HepG2 (cell line): Measurements from ENCODE around the gene KLHL8. TPM values are rescaled to one million over a fixed set of nuclear protein-coding genes. Genes with fewer than 3 reads are reported as not detected.

Source experiments
- ATAC-seq: fragments of 200-7000 bp; cut with Tn5 transposase; 3 replicates; pipeline ENCODE4 v1.9.1; 2020; ENCODE audit warnings: mild to moderate bottlenecking, moderate library complexity
- BruUV-seq: library from RNA; stranded (reverse); fragments of 400-500 nt; replicated peaks from 2 replicates; lab custom pipeline; 2021; lab: Mats Ljungman, UMichigan
- CTCF ChIA-PET: fragments of 300-600 bp; formaldehyde crosslinking; extraction: SDS; loops from one replicate; lab custom pipeline; 2021; ENCODE audit warnings: low total read pairs, inconsistent platforms, low intra/inter-chr PET ratio; lab: Yijun Ruan, JAX
- POLR2A ChIA-PET: fragments of 350-600 bp; sonication (Branson Sonifier 250); formaldehyde crosslinking; loops from one replicate; lab custom pipeline; 2020; ENCODE audit warnings: antibody characterized with exemption, inconsistent platforms; lab: Yijun Ruan, JAX
- DNase-seq: peaks from one replicate; pipeline ENCODE4 v3.0.0-alpha.2; 2015; ENCODE audit warnings: low spot score
- FAIRE-seq: peaks from 3 replicates; lab custom pipeline; 2011; peaks lifted over from hg19 to GRCh38; lab: Jason Lieb, UNC
- H2AFZ ChIP-seq: one replicate; pipeline ENCODE4 v1.6.1; 2011; ENCODE audit warnings: low read length, inconsistent platforms
- H3K27ac ChIP-seq: fragments of 300-600 bp; 3 replicates; pipeline ENCODE4 v1.8.0; 2011; ENCODE audit warnings: mixed run types, mild to moderate bottlenecking, mixed read lengths, low read length, inconsistent platforms; ENCODE audit not compliant: insufficient read depth; ENCODE audit errors: extremely low read length
- H3K27me3 ChIP-seq, 2 experiments: fragments of 200-600 bp in 1 of 2; 2 replicates in 1 of 2; 3 replicates in 1 of 2; pipeline versions ENCODE4 v1.6.0 to v1.8.0; 2011; ENCODE audit warnings: low read length in 2 of 2, mild to moderate bottlenecking in 2 of 2, moderate library complexity in 2 of 2, inconsistent platforms in 1 of 2; ENCODE audit not compliant: insufficient read depth in 2 of 2, control insufficient read depth in 1 of 2
- H3K36me3 ChIP-seq, 2 experiments: fragments of 200-600 bp in 1 of 2; replicated peaks in 1 of 2; 2 replicates in 1 of 2; 3 replicates in 1 of 2; pipeline versions ENCODE4 v1.5.1 to v1.8.0; 2011; ENCODE audit warnings: low read length in 2 of 2, inconsistent platforms in 1 of 2; ENCODE audit not compliant: insufficient read depth in 2 of 2, control insufficient read depth in 1 of 2
- H3K4me1 ChIP-seq: 2 replicates; pipeline ENCODE4 v1.5.1; 2012; ENCODE audit warnings: low read length, inconsistent platforms; ENCODE audit not compliant: insufficient read depth
- H3K4me2 ChIP-seq: 2 replicates; pipeline ENCODE4 v1.6.0; 2011; ENCODE audit warnings: low read depth, low read length, inconsistent platforms
- H3K4me3 ChIP-seq, 3 experiments: fragments of 200-600 bp in 1 of 3; sonication (generic), shearing (Covaris generic) in 1 of 3; replicated peaks in 1 of 3; 2 replicates each; pipeline ENCODE4 v1.5.1; 2011 to 2016; ENCODE audit warnings: low read length in 3 of 3, inconsistent platforms in 2 of 3, low read depth in 2 of 3, mild to moderate bottlenecking in 2 of 3, control low read depth in 1 of 3, mixed read lengths in 1 of 3; ENCODE audit not compliant: insufficient read depth in 1 of 3
- H3K79me2 ChIP-seq: one replicate; pipeline ENCODE4 v1.6.1; 2011; ENCODE audit warnings: low read length, inconsistent platforms; ENCODE audit not compliant: insufficient read depth
- H3K9ac ChIP-seq: 2 replicates; pipeline ENCODE4 v1.6.0; 2011; ENCODE audit warnings: mild to moderate bottlenecking, low read depth, low read length, inconsistent platforms; ENCODE audit not compliant: insufficient read depth
- H3K9me3 ChIP-seq: 2 replicates; pipeline ENCODE4 v1.5.1; 2012; ENCODE audit warnings: mild to moderate bottlenecking, low read length
- H4K20me1 ChIP-seq: 2 replicates; pipeline ENCODE4 v1.6.0; 2011; ENCODE audit warnings: inconsistent platforms, mild to moderate bottlenecking, low read length, moderate library complexity; ENCODE audit not compliant: insufficient read depth
- ETV6 ChIP-seq: sonication (generic); formaldehyde crosslinking; conservative IDR thresholded peaks from 2 replicates; pipeline ENCODE4 v1.4.0; 2020; ENCODE audit warnings: missing genetic modification reagents
- MAFK ChIP-seq, 2 experiments: IDR thresholded peaks in 1 of 2; conservative IDR thresholded peaks in 1 of 2; 2 replicates each; pipeline ENCODE4 v1.6.1; 2011; ENCODE audit warnings: improper control_type of control experiment in 2 of 2, low read length in 2 of 2
- MTA1 ChIP-seq: sonication (generic); formaldehyde crosslinking; IDR thresholded peaks from 2 replicates; pipeline ENCODE4 v1.4.0; 2020; ENCODE audit warnings: missing genetic modification reagents, mild to moderate bottlenecking, borderline replicate concordance
- SALL1 ChIP-seq: sonication (generic); formaldehyde crosslinking; IDR thresholded peaks from 2 replicates; pipeline ENCODE4 v1.8.0; 2022; ENCODE audit warnings: mild to moderate bottlenecking, missing genetic modification reagents
- SETDB1 ChIP-seq: sonication (generic); formaldehyde crosslinking; IDR thresholded peaks from 2 replicates; pipeline ENCODE4 v1.5.1; 2020; ENCODE audit warnings: missing genetic modification reagents, mild to moderate bottlenecking, borderline replicate concordance
- TAF1 ChIP-seq: sonication (generic); formaldehyde crosslinking; IDR thresholded peaks from 2 replicates; pipeline ENCODE4 v1.4.0; 2020; ENCODE audit warnings: missing genetic modification reagents
- ZNF10 ChIP-seq: sonication (generic); formaldehyde crosslinking; IDR thresholded peaks from 2 replicates; pipeline ENCODE4 v1.4.0; 2020; ENCODE audit warnings: mild to moderate bottlenecking, low read depth, missing genetic modification reagents, borderline replicate concordance
- ZNF557 ChIP-seq: sonication (generic); formaldehyde crosslinking; IDR thresholded peaks from 2 replicates; pipeline ENCODE4 v1.4.0; 2020; ENCODE audit warnings: missing genetic modification reagents
- ZNF577 ChIP-seq: sonication (generic); formaldehyde crosslinking; IDR thresholded peaks from 2 replicates; pipeline ENCODE4 v1.4.0; 2020; ENCODE audit warnings: mild to moderate bottlenecking, low read depth, missing genetic modification reagents, borderline replicate concordance
- ZNF674 ChIP-seq: sonication (generic); formaldehyde crosslinking; IDR thresholded peaks from 2 replicates; pipeline ENCODE4 v1.5.0; 2020; ENCODE audit warnings: low read depth, mild to moderate bottlenecking, missing genetic modification reagents
- ZNF737 ChIP-seq: sonication (generic); formaldehyde crosslinking; IDR thresholded peaks from 2 replicates; pipeline ENCODE4 v1.5.0; 2020; ENCODE audit warnings: missing genetic modification reagents, mild to moderate bottlenecking, borderline replicate concordance
- ZNF746 ChIP-seq: sonication (generic); formaldehyde crosslinking; IDR thresholded peaks from 2 replicates; pipeline ENCODE4 v1.8.0; 2022; ENCODE audit warnings: mild to moderate bottlenecking, missing genetic modification reagents
- WGBS: methylation state at CpG from one replicate; pipeline ENCODE4 v1.1.6; 2017; ENCODE audit warnings: low lambda C conversion rate; 5-methylcytosine and 5-hydroxymethylcytosine counted together
- in situ Hi-C: cut with HindIII; loops from 2 replicates; pipeline ENCODE4 v1.10.0; 2017; ENCODE audit warnings: low pct_unique_long_range_greater_than_20kb; ENCODE audit not compliant: extremely low pct_ligation_motif_present
- intact Hi-C: fragments of 100-400 bp; cut with micrococcal nuclease; formaldehyde crosslinking; loops from one replicate; pipeline ENCODE4 v1.10.0; 2022; ENCODE audit not compliant: unreplicated experiment
- polyA plus RNA-seq, 8 experiments: library from polyadenylated mRNA; depleted of rRNA in 3 of 8; stranded (reverse) in 7 of 8; unstranded in 1 of 8; fragments of >200 nt; fragmentation: Illumina TruSeq in 4 of 8; extraction: Trizol in 4 of 8; gene quantifications; 2 replicates each; pipeline versions ENCODE4 v1.2.1 to v1.2.3, GENCODE V29; 2011 to 2016; ENCODE audit warnings: low read depth in 4 of 8, missing spikeins in 1 of 8, mixed read lengths in 1 of 8; ENCODE audit not compliant: insufficient read depth in 1 of 8
- total RNA-seq, 5 experiments: library from RNA; depleted of rRNA; stranded (reverse); fragments of >200 nt; fragmentation: Illumina TruSeq; extraction: Trizol; gene quantifications; 2 replicates each; pipeline ENCODE4 v1.2.3, GENCODE V29; 2016; ENCODE audit warnings: low read depth in 1 of 5
- TF ChIP-seq, protein P1 (sequence below): sonication (generic); formaldehyde crosslinking; IDR thresholded peaks from 2 replicates; pipeline ENCODE4 v1.4.0; 2020; ENCODE audit warnings: missing genetic modification reagents, borderline replicate concordance
- TF ChIP-seq, protein P2 (sequence below): IDR thresholded peaks from 2 replicates; pipeline ENCODE4 v1.6.1; 2018; ENCODE audit warnings: missing genetic modification reagents
- TF ChIP-seq, protein P3 (sequence below): sonication (generic); formaldehyde crosslinking; IDR thresholded peaks from 2 replicates; pipeline ENCODE4 v1.5.0; 2020; ENCODE audit warnings: missing genetic modification reagents, mild to moderate bottlenecking, borderline replicate concordance

KLHL8 gene
- total and polyA plus RNA-seq, 2 of the 13 experiments (the other 11 are each of a cell fraction or from before 2014, with no cell fraction given), result 2.8 to 11.7 TPM

DNA sequence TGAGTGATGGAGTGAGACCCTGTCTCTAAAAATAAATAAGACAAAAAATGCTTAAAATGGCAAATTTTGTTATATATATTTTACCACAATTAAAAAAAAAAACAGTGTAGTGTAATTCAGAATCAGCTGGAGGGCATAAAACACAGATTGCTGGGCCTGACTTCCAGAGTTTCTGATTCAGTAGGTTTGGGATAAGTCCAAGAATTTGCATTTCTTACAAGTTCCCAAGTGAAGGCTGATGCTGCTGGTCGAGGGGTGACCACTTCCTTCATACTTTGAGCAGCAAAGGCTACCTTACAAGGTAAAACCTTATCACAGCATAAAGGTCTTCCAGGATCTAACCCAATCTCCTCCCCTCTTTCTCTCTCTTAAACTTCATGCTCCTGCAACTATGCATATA, 40.7 kb downstream of the KLHL8 start:
- FAIRE-seq, result no peak

DNA sequence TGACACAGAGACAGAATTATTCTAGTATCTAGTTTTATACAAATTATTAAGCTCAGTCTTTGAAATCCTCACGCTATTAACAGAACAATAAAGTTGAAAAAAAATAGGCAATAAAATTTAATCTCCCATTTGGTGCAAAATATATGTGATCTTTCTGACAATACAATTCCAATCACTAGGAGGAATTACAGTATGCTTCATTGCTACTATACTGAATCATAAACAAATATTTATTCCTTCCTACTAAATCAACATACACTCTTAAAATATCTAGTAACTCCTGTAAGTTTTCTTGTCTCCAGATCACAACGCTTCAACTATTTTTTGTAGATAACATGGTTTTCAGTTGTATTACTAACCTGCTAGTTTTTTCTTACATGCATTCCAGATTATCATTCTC, 45.7 kb downstream of the KLHL8 start:
- no peak for FAIRE-seq
- H3K27me3 ChIP-seq, result no peaks in the 10 kb centered on the region

More for the DNA sequence above, 40.7 kb downstream of the KLHL8 start:
- no peaks in the 10 kb centered on the region for H3K79me2 ChIP-seq
- no peak overlapping the region for H3K4me3 ChIP-seq
- CTCF ChIA-PET, result no interaction called here
- H3K4me2 ChIP-seq, result no peak overlapping the region
- TF ChIP-seq ZNF577 (CRISPR knock-in tag) (no peak), ZNF746 (CRISPR knock-in tag) (no peak), ZNF10 (CRISPR knock-in tag) (no peak), TAF1 (no peak), MTA1 (no peak), ETV6 (CRISPR knock-in tag) (no peak)
- TF ChIP-seq, protein P1, sequence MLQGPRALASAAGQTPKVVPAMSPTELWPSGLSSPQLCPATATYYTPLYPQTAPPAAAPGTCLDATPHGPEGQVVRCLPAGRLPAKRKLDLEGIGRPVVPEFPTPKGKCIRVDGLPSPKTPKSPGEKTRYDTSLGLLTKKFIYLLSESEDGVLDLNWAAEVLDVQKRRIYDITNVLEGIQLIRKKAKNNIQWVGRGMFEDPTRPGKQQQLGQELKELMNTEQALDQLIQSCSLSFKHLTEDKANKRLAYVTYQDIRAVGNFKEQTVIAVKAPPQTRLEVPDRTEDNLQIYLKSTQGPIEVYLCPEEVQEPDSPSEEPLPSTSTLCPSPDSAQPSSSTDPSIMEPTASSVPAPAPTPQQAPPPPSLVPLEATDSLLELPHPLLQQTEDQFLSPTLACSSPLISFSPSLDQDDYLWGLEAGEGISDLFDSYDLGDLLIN (CRISPR knock-in tag), result no peak
- TF ChIP-seq, protein P2, sequence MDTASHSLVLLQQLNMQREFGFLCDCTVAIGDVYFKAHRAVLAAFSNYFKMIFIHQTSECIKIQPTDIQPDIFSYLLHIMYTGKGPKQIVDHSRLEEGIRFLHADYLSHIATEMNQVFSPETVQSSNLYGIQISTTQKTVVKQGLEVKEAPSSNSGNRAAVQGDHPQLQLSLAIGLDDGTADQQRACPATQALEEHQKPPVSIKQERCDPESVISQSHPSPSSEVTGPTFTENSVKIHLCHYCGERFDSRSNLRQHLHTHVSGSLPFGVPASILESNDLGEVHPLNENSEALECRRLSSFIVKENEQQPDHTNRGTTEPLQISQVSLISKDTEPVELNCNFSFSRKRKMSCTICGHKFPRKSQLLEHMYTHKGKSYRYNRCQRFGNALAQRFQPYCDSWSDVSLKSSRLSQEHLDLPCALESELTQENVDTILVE, result no peak
- in situ Hi-C loops, result no loop called here
- no peaks in the 10 kb centered on the region for H3K27me3 ChIP-seq
- POLR2A ChIA-PET, result no interaction called here
- 56% methylated on average over 1 of the region's 1 CpG for WGBS
- intact Hi-C loops, result no loop called here
- no peak overlapping the region for H2AFZ ChIP-seq
- H3K4me1 ChIP-seq, result no peaks in the 10 kb centered on the region
- BruUV-seq, result no TSS peak
- ATAC-seq (no peak), DNase-seq (no peak)
- H3K36me3 ChIP-seq, result no peaks in the 10 kb centered on the region
- no peak overlapping the region for H3K9ac ChIP-seq
- H3K27ac ChIP-seq, result no peak overlapping the region
- no peaks in the 10 kb centered on the region for H4K20me1 ChIP-seq
- H3K9me3 ChIP-seq, result no peaks in the 10 kb centered on the region

More for the DNA sequence above, 45.7 kb downstream of the KLHL8 start:
- no TSS peak for BruUV-seq
- intact Hi-C loops (no loop called here), in situ Hi-C loops (no loop called here)
- H3K9ac ChIP-seq, result no peak overlapping the region
- DNase-seq (no peak), ATAC-seq (no peak)
- ChIA-PET CTCF (no interaction called here), POLR2A (no interaction called here)
- 98% methylated on average over 2 of the region's 2 CpGs for WGBS
- H2AFZ ChIP-seq, result no peak overlapping the region
- peaks cover 8% of the 10 kb centered on the region for H3K4me1 ChIP-seq
- H3K9me3 ChIP-seq, result no peaks in the 10 kb centered on the region
- H3K4me3 ChIP-seq, result no peak overlapping the region
- H3K27ac ChIP-seq, result no peak overlapping the region
- no peaks in the 10 kb centered on the region for H4K20me1 ChIP-seq
- TF ChIP-seq SETDB1 (CRISPR knock-in tag) (no peak), SALL1 (CRISPR knock-in tag) (no peak), ZNF674 (no peak), ZNF737 (CRISPR knock-in tag) (no peak), MAFK (conservative IDR thresholded peaks at IDR 0.05 in 1 of 2, IDR thresholded peaks at IDR 0.05 in 1 of 2; ENCODE audit: low read length in 2 of 2) (no peak), ZNF557 (CRISPR knock-in tag) (no peak)
- TF ChIP-seq, protein P3, sequence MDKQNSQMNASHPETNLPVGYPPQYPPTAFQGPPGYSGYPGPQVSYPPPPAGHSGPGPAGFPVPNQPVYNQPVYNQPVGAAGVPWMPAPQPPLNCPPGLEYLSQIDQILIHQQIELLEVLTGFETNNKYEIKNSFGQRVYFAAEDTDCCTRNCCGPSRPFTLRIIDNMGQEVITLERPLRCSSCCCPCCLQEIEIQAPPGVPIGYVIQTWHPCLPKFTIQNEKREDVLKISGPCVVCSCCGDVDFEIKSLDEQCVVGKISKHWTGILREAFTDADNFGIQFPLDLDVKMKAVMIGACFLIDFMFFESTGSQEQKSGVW (CRISPR knock-in tag), result no peak
- no peaks in the 10 kb centered on the region for H3K79me2 ChIP-seq
- no peak overlapping the region for H3K4me2 ChIP-seq
- H3K36me3 ChIP-seq, result no peaks in the 10 kb centered on the region
